Stimulated activated CD8-positive, alpha-beta memory T cell treated with anti-CD3 and anti-CD28 coated beads, Interleukin-7, amount 100 ng/mL, for 4 hours (primary cell): ENCODE results near the gene TMUB1.

Experiments
- DNase-seq, 2 donors: peaks; one replicate each; pipeline ENCODE4 v3.0.0-alpha.2; 2020; ENCODE audit warnings: low read depth in 2 of 2

Gene TMUB1

GRCh38 chr7:151033864-151034249, 49.4 kb downstream of the TMUB1 start:
- DNase-seq = no peak

DNA sequence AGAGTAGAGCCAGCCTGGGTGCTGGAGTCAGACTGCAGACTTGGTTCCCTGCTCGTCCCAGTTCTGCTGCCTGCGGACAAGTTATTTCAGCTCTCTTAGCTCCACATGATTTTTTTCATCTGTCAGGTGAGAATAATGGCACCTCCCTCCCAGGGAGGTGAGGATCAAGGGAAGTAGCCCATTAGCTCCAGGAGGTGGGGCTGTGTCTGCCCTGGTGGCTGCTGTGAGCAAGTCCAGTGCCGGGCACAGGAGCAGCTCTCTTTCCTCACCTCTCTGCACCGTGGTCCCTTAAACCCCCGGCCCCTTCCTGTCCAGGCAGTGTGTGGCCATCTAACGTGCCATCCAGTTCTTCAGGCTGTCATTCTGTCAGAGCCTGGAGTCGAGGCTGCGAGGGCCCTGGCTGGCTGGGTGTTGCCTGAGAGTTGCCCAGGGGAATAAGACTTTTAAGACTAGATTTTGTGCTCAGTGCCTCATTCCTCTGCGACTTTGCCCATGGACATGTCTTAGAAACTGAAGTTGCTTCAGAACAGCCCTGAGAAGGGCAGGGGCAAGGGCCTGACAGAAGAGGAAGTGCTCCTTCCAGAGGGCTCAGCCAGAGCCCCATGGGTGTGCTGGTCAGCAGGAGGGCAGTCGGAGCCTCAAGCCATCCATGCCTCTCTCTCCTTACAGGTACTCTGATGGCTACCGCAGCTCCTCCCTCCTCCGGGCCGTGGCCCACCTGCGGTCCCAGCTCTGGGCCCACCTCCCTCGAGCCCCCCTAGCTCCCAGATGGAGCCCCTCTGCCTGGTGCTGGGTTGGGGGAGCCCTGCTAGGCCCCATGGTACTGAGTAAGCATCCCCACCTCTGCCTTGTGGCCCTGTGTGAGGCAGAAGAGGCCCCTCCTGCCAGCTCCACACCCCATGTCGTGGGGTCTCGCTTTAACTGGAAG, 50.1 kb downstream of the TMUB1 start:
- DNase-seq = no peak
